GM21360 (cell line): ENCODE data around the gene POPDC3.

Source experiments
- ATAC-seq: cut with Tn5 transposase; IDR thresholded peaks from one replicate; pipeline ENCODE4 v1.9.1; 2021; ENCODE audit warnings: mild to moderate bottlenecking, moderate library complexity; ENCODE audit not compliant: unreplicated experiment

POPDC3 gene

GRCh38 chr6:105153676-105154075 is 26.1 kb downstream of the POPDC3 start:
- no peak for ATAC-seq

- ATAC-seq: no peak
These were observed 26.9 kb downstream of the POPDC3 start for GRCh38 chr6:105152880-105153279.

- no peak for ATAC-seq
These were observed 28.2 kb downstream of the POPDC3 start for GRCh38 chr6:105151644-105152043.

GRCh38 chr6:105138141-105138540 is 41.7 kb downstream of the POPDC3 start:
- ATAC-seq: no peak

DNA sequence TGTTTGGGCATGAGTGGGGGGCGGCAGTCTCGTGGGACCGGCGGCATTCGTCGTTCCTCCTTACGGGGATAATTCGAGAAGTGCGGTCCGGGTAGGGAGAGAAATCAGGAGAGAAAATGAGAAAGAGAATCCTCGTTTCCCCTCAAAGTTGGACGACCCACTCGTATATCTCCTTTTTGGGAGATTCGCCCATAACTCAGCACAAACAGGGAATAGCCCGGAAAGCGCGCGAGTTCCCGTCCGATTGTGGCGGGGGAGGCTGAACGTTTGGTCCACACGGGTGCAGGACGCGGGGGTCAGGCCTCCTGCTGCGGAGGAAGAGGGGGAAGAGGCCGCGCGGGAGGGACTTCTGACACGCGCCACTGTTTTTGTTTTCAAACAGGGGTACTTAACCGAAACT is 42.4 kb downstream of the POPDC3 start:
- no peak for ATAC-seq

- ATAC-seq: peak; percentile 60
These were observed 43.1 kb downstream of the POPDC3 start for GRCh38 chr6:105136431-105137350.

- no peak for ATAC-seq
These were observed 43.8 kb downstream of the POPDC3 start for GRCh38 chr6:105135907-105136430.

DNA sequence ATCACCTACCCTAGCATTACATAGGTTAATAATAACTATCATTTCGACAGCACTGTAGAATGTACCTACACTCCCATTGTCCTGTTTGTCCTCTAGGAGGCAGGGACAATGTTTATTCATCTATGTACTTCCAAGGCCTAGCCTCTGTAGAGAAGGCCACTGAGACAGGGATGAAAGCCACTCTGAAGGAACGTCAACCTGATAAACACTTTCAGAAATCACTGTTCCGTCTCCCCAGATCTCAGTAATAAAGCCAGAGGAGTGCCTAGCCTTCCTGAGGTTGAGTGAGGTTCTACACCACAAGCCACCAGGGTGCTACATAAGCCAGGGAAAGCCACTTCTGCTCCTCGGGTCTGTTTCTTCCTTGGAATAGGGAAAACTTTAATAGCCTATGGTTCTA is 44.8 kb downstream of the POPDC3 start:
- ATAC-seq: no peak

GRCh38 chr6:105122717-105123116 is 57.1 kb downstream of the POPDC3 start:
- ATAC-seq: no peak

- no peak for ATAC-seq
These were observed 57.8 kb downstream of the POPDC3 start for GRCh38 chr6:105121981-105122380.

- no peak for ATAC-seq
These were observed 59.2 kb downstream of the POPDC3 start for GRCh38 chr6:105120570-105120969.

- ATAC-seq: no peak
These were observed 63.7 kb downstream of the POPDC3 start for GRCh38 chr6:105116150-105116549.

DNA sequence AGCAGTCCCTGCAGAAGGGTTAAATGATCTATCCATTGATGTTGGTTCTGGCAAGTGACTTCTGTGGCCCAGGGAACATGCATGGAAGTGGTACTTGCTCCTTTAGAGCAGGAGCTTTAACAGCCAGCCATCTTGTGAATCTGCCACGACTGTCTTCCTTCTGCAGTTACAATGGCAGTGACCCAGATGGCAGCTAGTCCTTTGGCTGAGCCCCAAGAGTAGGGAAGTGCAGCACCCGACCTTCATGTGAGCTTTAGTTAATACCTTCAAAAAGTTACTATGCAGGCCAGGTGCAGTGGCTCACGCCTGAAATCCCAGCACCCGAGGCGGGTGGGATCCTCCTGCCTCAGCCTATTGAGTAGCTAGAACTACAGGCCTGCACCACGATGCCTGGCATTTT is 66.4 kb downstream of the POPDC3 start:
- ATAC-seq: no peak

GRCh38 chr6:105112577-105112976 is 67.2 kb downstream of the POPDC3 start:
- ATAC-seq: no peak

DNA sequence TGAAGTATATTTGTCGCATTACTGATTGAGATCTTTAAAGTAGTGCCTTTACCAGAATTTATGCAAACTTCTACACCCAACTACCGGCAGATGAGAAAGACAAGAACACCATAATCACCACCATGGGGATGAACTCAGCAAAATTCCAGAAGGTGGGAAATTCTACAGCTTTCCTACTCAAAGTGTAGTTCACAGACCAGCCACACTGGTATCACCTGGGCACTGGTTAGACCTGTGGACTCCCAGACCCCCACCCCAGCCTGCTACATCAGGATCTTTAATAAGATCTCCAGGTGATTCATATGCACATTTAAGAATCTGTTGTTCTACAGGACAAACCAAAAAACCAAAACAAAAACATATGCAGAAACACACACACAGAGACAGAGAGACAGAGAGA is 67.9 kb downstream of the POPDC3 start:
- no peak for ATAC-seq

GRCh38 chr6:105111105-105111504 is 68.7 kb downstream of the POPDC3 start:
- ATAC-seq: no peak

DNA sequence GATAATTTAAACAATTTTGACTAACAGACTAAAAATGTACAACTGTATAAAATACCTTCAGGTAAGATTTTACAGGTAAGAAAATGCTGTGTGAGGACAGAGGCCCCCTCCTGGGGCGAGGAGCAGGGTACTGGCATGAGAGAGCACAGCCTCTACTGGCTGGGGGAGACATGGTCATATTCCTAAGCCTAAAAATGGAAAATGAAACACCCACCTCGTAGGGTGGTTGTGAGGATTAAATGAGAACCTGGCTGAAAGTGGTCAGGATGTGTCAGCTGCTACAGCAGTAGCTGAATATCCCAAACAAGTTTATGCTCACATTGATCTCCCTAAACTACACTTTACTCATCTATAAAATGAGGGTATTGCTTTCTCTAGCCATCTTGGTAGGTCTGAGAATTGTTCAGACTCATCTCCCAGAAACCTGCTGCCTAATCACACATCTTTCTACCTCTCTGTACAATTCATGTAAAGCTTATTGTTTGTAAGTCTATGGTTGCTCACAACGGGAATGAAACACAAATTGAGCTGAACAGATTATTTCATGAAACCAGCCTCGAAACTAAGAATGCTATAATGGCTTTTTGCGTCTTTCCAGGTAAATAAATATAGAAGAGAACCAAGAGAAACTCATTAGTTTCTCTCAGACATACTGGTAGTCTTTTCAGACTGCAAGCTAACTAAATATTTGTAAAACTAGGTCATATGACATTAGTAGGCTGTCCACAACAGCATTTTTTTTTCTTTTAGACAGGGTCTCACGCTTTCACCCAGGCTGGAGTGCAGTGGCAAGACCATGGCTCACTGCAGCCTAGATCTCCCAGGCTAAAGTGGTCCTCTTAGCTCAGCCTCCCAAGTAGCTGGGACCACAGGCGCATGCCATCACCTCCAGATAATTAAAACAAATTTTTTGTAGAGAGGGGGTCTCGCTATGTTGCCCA is 69.6 kb downstream of the POPDC3 start:
- ATAC-seq: no peak

DNA sequence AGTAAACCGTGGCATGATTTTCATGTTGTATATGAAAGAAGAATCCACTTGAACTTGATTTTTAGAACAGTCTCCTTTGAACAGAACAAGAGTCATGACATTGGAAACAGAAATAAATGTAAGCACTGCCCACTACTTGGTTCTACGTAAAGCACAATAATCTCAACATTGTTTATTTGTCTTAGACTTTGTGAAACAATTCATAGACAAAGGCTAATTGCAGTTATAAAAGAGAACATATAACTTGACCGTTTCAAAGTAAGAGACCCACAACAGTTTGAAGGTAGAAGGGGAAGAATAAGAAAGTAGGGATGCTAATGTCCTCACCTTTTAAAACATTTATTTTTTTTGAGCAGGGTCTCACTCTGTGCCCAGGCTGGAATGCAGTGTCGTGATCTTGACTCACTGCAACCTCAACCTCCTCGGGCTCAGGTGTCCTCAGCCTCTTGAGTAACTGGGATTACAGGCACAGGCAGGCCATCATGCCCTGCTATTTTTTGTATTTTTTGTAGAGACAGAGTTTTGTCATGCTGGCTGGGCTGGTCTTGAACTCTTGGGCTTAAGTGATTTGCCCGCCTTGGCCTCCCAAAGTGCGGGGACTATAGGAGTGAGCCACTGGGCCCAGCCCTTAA is 71.1 kb downstream of the POPDC3 start:
- no peak for ATAC-seq
